Spleen (tissue), 11 donors: ENCODE data around the gene ADAMTS20. TPM values are rescaled to one million over a fixed set of nuclear protein-coding genes. Genes with fewer than 3 reads are reported as not detected.

ENCODE experiments used
- DNase-seq: peaks from one replicate; pipeline ENCODE4 v3.0.0-alpha.2; 2020
- H3K27ac ChIP-seq, 8 donors: fragments of 200-600 bp; sonication (generic) in 7 of 8; 1 replicate in 4 of 8; 2 replicates in 4 of 8; pipeline versions ENCODE4 v1.5.0 to v1.8.0; 2016 to 2021; ENCODE audit warnings: inconsistent platforms in 4 of 8, mild to moderate bottlenecking in 4 of 8, moderate library complexity in 1 of 8
- H3K27me3 ChIP-seq, 7 donors: fragments of 200-600 bp; sonication (generic) in 6 of 7; replicated peaks in 1 of 7; 1 replicate in 4 of 7; 2 replicates in 3 of 7; pipeline versions ENCODE4 v1.5.0 to v1.8.0; 2016 to 2021; ENCODE audit warnings: inconsistent platforms in 3 of 7, mild to moderate bottlenecking in 1 of 7
- H3K36me3 ChIP-seq, 6 donors: fragments of 200-600 bp; sonication (generic) in 5 of 6; 1 replicate in 4 of 6; 2 replicates in 2 of 6; pipeline versions ENCODE4 v1.5.0 to v1.8.0; 2016 to 2021; ENCODE audit warnings: inconsistent platforms in 2 of 6
- H3K4me1 ChIP-seq, 6 donors: fragments of 200-600 bp; sonication (generic) in 5 of 6; 1 replicate in 3 of 6; 2 replicates in 3 of 6; pipeline versions ENCODE4 v1.5.0 to v1.8.0; 2016 to 2021; ENCODE audit warnings: inconsistent platforms in 3 of 6
- H3K4me3 ChIP-seq, 8 donors: fragments of 200-600 bp; sonication (generic) in 7 of 8; 1 replicate in 4 of 8; 2 replicates in 4 of 8; pipeline versions ENCODE4 v1.5.0 to v1.8.0; 2016 to 2021; ENCODE audit warnings: inconsistent platforms in 4 of 8, mild to moderate bottlenecking in 4 of 8, moderate library complexity in 2 of 8
- H3K9me3 ChIP-seq, 8 donors: fragments of 200-600 bp; sonication (generic) in 7 of 8; 1 replicate in 4 of 8; 2 replicates in 4 of 8; pipeline versions ENCODE4 v1.5.0 to v1.8.0; 2016 to 2021; ENCODE audit warnings: inconsistent platforms in 4 of 8
- CTCF ChIP-seq, 11 experiments: fragments of 200-600 bp in 7 of 11; fragments of 450-650 bp in 4 of 11; sonication (generic) in 4 of 11; IDR thresholded peaks in 8 of 11; conservative IDR thresholded peaks in 3 of 11; 1 replicate in 7 of 11; 2 replicates in 4 of 11; pipeline versions ENCODE4 v1.4.0 to v1.8.0; 2016 to 2021; ENCODE audit warnings: antibody characterized with exemption in 11 of 11, inconsistent platforms in 4 of 11, mild to moderate bottlenecking in 1 of 11
- POLR2A ChIP-seq, 3 donors: fragments of 450-650 bp; IDR thresholded peaks; one replicate each; pipeline ENCODE4 v1.5.1; 2017; ENCODE audit warnings: antibody characterized with exemption in 3 of 3, mild to moderate bottlenecking in 1 of 3
- POLR2AphosphoS5 ChIP-seq, 3 donors: sonication (generic); formaldehyde crosslinking; IDR thresholded peaks; one replicate each; pipeline ENCODE4 v1.5.1; 2017; ENCODE audit warnings: antibody characterized with exemption in 3 of 3
- WGBS, 5 donors: extraction: QIAGEN DNeasy Blood & Tissue Kit in 3 of 5; methylation state at CpG; one replicate each; pipeline versions ENCODE4 v1.1.5 to v1.1.7; 2013 to 2018; 5-methylcytosine and 5-hydroxymethylcytosine counted together
- intact Hi-C: fragments of 100-400 bp; cut with DNase I; formaldehyde crosslinking; loops from one replicate; pipeline ENCODE4 v1.15.0; 2023; ENCODE audit warnings: low total_unique reads
- polyA plus RNA-seq, 3 donors: library from polyadenylated mRNA; stranded (reverse); fragments of 200-250 nt; gene quantifications; one replicate each; pipeline ENCODE4 v1.2.1, GENCODE V29; 2013
- total RNA-seq, 7 donors: library from RNA; depleted of rRNA in 3 of 7; stranded (reverse); fragments of >200 nt in 3 of 7; fragmentation: NEBNext Ultra II Directional in 4 of 7; extraction: Animal tissue kit (Norgen Biotek cat#: 25700) in 4 of 7; gene quantifications; one replicate each; pipeline versions ENCODE4 v1.1.0 to v1.2.1, GENCODE V29; 2016 to 2021
- donor health status: healthy with polysubstance abuse.
- donor health status: DM: no; HTN: no; CAD: no; lungs with moderate emphysema.
- donor health status: DM: no; HTN: no; CAD: no.
- donor health status: Bipolar disorder and iron deficiency.
- donor health status: healthy.
- donor health status: DM: no; HTN: no; CAD: no.
- donor health status: DM: yes; HTN: yes; CAD: no.

ADAMTS20 gene
- total and polyA plus RNA-seq, 10 donors = not detected

GRCh38 chr12:43332977-43333640 is 218.9 kb downstream of the ADAMTS20 start:
- H3K9me3 ChIP-seq = no peaks in the 10 kb centered on the region
- 73 to 87% (median 85%) methylated on average over 2 of the region's 2 CpGs for WGBS, 5 donors
- peaks cover 0 to 5% (median 0%) of the 10 kb centered on the region in 7 donors for H3K27me3 ChIP-seq
- no peak overlapping the region for H3K4me3 ChIP-seq
- no peaks in the 10 kb centered on the region for H3K36me3 ChIP-seq
- peaks cover 0 to 7% (median 2%) of the 10 kb centered on the region in 6 donors for H3K4me1 ChIP-seq
- DNase-seq = no peak
- H3K27ac ChIP-seq = no peak overlapping the region
- TF ChIP-seq POLR2A (IDR thresholded peaks at IDR 0.05) (no peak), POLR2AphosphoS5 (IDR thresholded peaks at IDR 0.05) (no peak), CTCF (IDR thresholded peaks at IDR 0.05 in 8 of 11, conservative IDR thresholded peaks at IDR 0.05 in 3 of 11) (no peak)
- intact Hi-C loops = no loop called here

GRCh38 chr12:43331935-43332334 is 220.1 kb downstream of the ADAMTS20 start:
- Histone ChIP-seq H3K4me1 (no peaks in the 10 kb centered on the region), H3K27ac (no peak overlapping the region), H3K9me3 (peaks cover 0 to 3% (median 0%) of the 10 kb centered on the region in 8 donors), H3K4me3 (no peak overlapping the region), H3K36me3 (no peaks in the 10 kb centered on the region), H3K27me3 (peaks cover 0 to 5% (median 0%) of the 10 kb centered on the region in 7 donors)
- intact Hi-C loops = no loop called here
- no peak for TF ChIP-seq CTCF (IDR thresholded peaks at IDR 0.05 in 8 of 11, conservative IDR thresholded peaks at IDR 0.05 in 3 of 11)
- TF ChIP-seq POLR2AphosphoS5 (IDR thresholded peaks at IDR 0.05) = no peak
- no peak for TF ChIP-seq POLR2A (IDR thresholded peaks at IDR 0.05)
- WGBS, 5 donors = 72 to 83% (median 79%) methylated on average over 3 of the region's 3 CpGs
- no peak for DNase-seq

GRCh38 chr12:43329375-43329774 is 222.6 kb downstream of the ADAMTS20 start:
- no peak for TF ChIP-seq POLR2A (IDR thresholded peaks at IDR 0.05)
- no peak for TF ChIP-seq POLR2AphosphoS5 (IDR thresholded peaks at IDR 0.05)
- TF ChIP-seq CTCF (IDR thresholded peaks at IDR 0.05 in 8 of 11, conservative IDR thresholded peaks at IDR 0.05 in 3 of 11) = no peak
- DNase-seq = no peak
- intact Hi-C loops = no loop called here
- no peak overlapping the region for H3K27ac ChIP-seq
- no peak overlapping the region for H3K4me3 ChIP-seq
- peaks cover 0 to 3% (median 0%) of the 10 kb centered on the region in 8 donors for H3K9me3 ChIP-seq
- H3K27me3 ChIP-seq = peaks cover 0 to 5% (median 0%) of the 10 kb centered on the region in 7 donors
- no peaks in the 10 kb centered on the region for H3K4me1 ChIP-seq
- no peaks in the 10 kb centered on the region for H3K36me3 ChIP-seq
- 58 to 88% (median 83%) methylated on average over 1 of the region's 1 CpG for WGBS, 5 donors

GRCh38 chr12:43325786-43326185 is 226.2 kb downstream of the ADAMTS20 start:
- intact Hi-C loops = no loop called here
- Histone ChIP-seq H3K27ac (no peak overlapping the region), H3K9me3 (peaks cover 0 to 3% (median 0%) of the 10 kb centered on the region in 8 donors), H3K4me3 (no peak overlapping the region), H3K36me3 (no peaks in the 10 kb centered on the region), H3K4me1 (no peaks in the 10 kb centered on the region), H3K27me3 (peaks cover 0 to 5% (median 0%) of the 10 kb centered on the region in 7 donors)
- no peak for TF ChIP-seq CTCF (IDR thresholded peaks at IDR 0.05 in 8 of 11, conservative IDR thresholded peaks at IDR 0.05 in 3 of 11)
- no peak for TF ChIP-seq POLR2A (IDR thresholded peaks at IDR 0.05)
- no peak for TF ChIP-seq POLR2AphosphoS5 (IDR thresholded peaks at IDR 0.05)
- DNase-seq = no peak
- 47 to 71% (median 54%) methylated on average over 5 of the region's 5 CpGs for WGBS, 5 donors
